Natural killer cell (primary cell): Measurements from ENCODE around the gene TNIK. TPM values are rescaled to one million over a fixed set of nuclear protein-coding genes. Genes with fewer than 3 reads are reported as not detected.

ENCODE experiments used
- ATAC-seq, 3 donors: fragments of 150-1000 bp in 2 of 3; fragments of 200-7000 bp in 1 of 3; cut with Tn5 transposase; 1 replicate in 1 of 3; 2 replicates in 2 of 3; pipeline ENCODE4 v1.10.0; 2021; ENCODE audit warnings: mild to moderate bottlenecking in 2 of 3, moderate library complexity in 2 of 3
- DNase-seq, 2 donors: peaks; one replicate each; pipeline versions ENCODE4 v3.0.0 to v3.0.0-alpha.2; 2013 to 2021; ENCODE audit warnings: mixed read lengths in 1 of 2
- H3K27ac ChIP-seq: one replicate; pipeline ENCODE4 v1.5.1; 2013; ENCODE audit warnings: mild to moderate bottlenecking, low read length
- H3K27me3 ChIP-seq: one replicate; pipeline ENCODE4 v1.6.1; 2013; ENCODE audit warnings: low read length; ENCODE audit not compliant: control insufficient read depth, insufficient read depth
- H3K36me3 ChIP-seq: one replicate; pipeline ENCODE4 v1.6.1; 2013; ENCODE audit warnings: low read length; ENCODE audit not compliant: control insufficient read depth, insufficient read depth
- H3K4me1 ChIP-seq: one replicate; pipeline ENCODE4 v1.6.1; 2013; ENCODE audit warnings: low read length; ENCODE audit not compliant: control insufficient read depth, insufficient read depth
- H3K4me3 ChIP-seq: one replicate; pipeline ENCODE4 v1.5.1; 2013; ENCODE audit warnings: low read length
- H3K9me3 ChIP-seq: one replicate; pipeline ENCODE4 v1.6.1; 2013; ENCODE audit warnings: low read length; ENCODE audit not compliant: control insufficient read depth, insufficient read depth
- H3K27ac Mint-ChIP-seq, 2 donors: one replicate each; pipeline ENCODE4 v1.8.0; 2022; ENCODE audit warnings: mild to moderate bottlenecking in 2 of 2, mixed read lengths in 2 of 2, moderate library complexity in 1 of 2
- H3K27me3 Mint-ChIP-seq, 2 donors: one replicate each; pipeline ENCODE4 v1.8.0; 2022; ENCODE audit warnings: low read depth in 2 of 2, mixed read lengths in 2 of 2
- H3K36me3 Mint-ChIP-seq: one replicate; pipeline ENCODE4 v1.8.0; 2022; ENCODE audit warnings: mixed read lengths
- H3K4me1 Mint-ChIP-seq, 2 donors: one replicate each; pipeline ENCODE4 v1.8.0; 2022; ENCODE audit warnings: mixed read lengths in 2 of 2
- H3K4me3 Mint-ChIP-seq: one replicate; pipeline ENCODE4 v1.8.0; 2022; ENCODE audit warnings: mild to moderate bottlenecking, moderate library complexity, mixed read lengths
- H3K9me3 Mint-ChIP-seq, 2 donors: one replicate each; pipeline ENCODE4 v1.8.0; 2022; ENCODE audit warnings: mixed read lengths in 2 of 2
- WGBS: methylation state at CpG from one replicate; pipeline ENCODE4 v1.1.7; 2013; ENCODE audit warnings: missing lambda C conversion rate; ENCODE audit not compliant: insufficient coverage; 5-methylcytosine and 5-hydroxymethylcytosine counted together
- intact Hi-C: fragments of 100-400 bp; cut with micrococcal nuclease; formaldehyde crosslinking; loops from one replicate; pipeline ENCODE4 v1.14.2; 2022
- total RNA-seq, 4 donors: library from RNA; stranded (reverse); fragments of 120-200 nt in 1 of 4; gene quantifications; one replicate each; pipeline versions ENCODE4 v1.2.3 to v1.2.4, GENCODE V29; 2013 to 2022
- TF ChIP-seq, protein P1 (sequence below): fragments of 200-600 bp; IDR thresholded peaks from one replicate; pipeline ENCODE4 v1.8.0; 2022; ENCODE audit warnings: antibody characterized with exemption

The TNIK gene
- total RNA-seq, 3 donors from 2014 or later (not counting 1 experiment from before 2014, with no cell fraction given), result 93.7 to 122 (median 119) TPM

DNA sequence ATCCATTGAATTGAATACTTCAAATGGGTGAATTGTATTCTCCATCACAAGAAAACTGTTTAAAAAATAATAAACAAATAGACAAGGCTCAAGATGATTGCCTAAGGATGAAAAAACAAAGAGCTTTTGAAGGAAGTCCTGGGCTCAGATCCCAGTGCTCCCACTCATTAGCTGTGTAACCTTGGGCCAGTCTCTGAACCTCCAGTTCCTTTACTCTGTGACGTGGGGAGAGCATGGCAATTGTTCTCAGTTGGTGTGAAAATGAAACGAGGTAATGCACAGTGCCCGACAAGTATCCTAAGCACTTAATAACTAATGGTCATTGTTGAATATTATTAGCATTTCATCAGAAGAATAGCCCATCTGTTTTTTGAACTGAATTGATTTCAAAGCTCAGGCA lies 40.7 kb downstream of the TNIK start:
- no peaks in the 10 kb centered on the region for H3K27me3 ChIP-seq
- TF ChIP-seq, protein P1, sequence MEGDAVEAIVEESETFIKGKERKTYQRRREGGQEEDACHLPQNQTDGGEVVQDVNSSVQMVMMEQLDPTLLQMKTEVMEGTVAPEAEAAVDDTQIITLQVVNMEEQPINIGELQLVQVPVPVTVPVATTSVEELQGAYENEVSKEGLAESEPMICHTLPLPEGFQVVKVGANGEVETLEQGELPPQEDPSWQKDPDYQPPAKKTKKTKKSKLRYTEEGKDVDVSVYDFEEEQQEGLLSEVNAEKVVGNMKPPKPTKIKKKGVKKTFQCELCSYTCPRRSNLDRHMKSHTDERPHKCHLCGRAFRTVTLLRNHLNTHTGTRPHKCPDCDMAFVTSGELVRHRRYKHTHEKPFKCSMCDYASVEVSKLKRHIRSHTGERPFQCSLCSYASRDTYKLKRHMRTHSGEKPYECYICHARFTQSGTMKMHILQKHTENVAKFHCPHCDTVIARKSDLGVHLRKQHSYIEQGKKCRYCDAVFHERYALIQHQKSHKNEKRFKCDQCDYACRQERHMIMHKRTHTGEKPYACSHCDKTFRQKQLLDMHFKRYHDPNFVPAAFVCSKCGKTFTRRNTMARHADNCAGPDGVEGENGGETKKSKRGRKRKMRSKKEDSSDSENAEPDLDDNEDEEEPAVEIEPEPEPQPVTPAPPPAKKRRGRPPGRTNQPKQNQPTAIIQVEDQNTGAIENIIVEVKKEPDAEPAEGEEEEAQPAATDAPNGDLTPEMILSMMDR, result no peak
- ATAC-seq, result peak in 1 of 3 donors; percentile 30
- Mint-ChIP-seq H3K27me3 (no peaks in the 10 kb centered on the region), H3K4me1 (peaks cover 70 to 71% of the 10 kb centered on the region in 2 donors), H3K9me3 (no peaks in the 10 kb centered on the region), H3K4me3 (no peak overlapping the region), H3K27ac (peak overlapping the region; percentile 22 to 60), H3K36me3 (no peaks in the 10 kb centered on the region)
- no peak for DNase-seq
- H3K27ac ChIP-seq, result no peak overlapping the region
- no peaks in the 10 kb centered on the region for H3K4me1 ChIP-seq
- whole genome bisulfite sequencing, result 89% methylated on average over 3 of the region's 3 CpGs
- intact Hi-C loops, result no loop called here
- H3K36me3 ChIP-seq, result no peaks in the 10 kb centered on the region
- no peak overlapping the region for H3K4me3 ChIP-seq
- no peaks in the 10 kb centered on the region for H3K9me3 ChIP-seq

DNA sequence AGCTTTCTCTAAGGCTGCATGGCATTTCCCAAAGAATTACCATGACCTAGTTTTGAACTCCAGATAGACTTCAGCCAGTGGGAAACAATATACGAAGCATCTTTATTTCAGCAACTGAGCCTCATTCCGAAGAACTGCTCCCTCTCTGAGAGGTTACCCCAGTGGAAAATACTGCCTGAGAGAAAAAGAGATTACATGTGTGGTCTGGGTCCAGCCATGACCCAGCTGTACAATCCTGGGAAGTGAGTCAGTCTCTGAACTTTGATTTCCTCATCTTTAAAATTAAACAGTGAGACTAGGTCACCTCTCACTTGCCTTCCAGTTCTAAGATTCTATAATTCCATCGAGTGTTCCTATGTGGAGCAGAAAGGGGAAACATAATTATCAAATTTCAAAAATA lies 42.4 kb downstream of the TNIK start:
- peaks cover 83 to 84% of the 10 kb centered on the region in 2 donors for H3K4me1 Mint-ChIP-seq
- DNase-seq (no peak), ATAC-seq (no peak)
- Histone ChIP-seq H3K27me3 (no peaks in the 10 kb centered on the region), H3K4me1 (no peaks in the 10 kb centered on the region), H3K36me3 (no peaks in the 10 kb centered on the region), H3K27ac (no peak overlapping the region), H3K4me3 (no peak overlapping the region), H3K9me3 (no peaks in the 10 kb centered on the region)
- no peaks in the 10 kb centered on the region for H3K27me3 Mint-ChIP-seq
- intact Hi-C loops, result no loop called here
- WGBS, result 100% methylated on average over 3 of the region's 3 CpGs
- no peak overlapping the region for H3K4me3 Mint-ChIP-seq
- peak overlapping the region in 1 of 2 donors; percentile 60 for H3K27ac Mint-ChIP-seq
- H3K9me3 Mint-ChIP-seq, result no peaks in the 10 kb centered on the region
- no peaks in the 10 kb centered on the region for H3K36me3 Mint-ChIP-seq
- TF ChIP-seq, protein P1, result no peak

DNA sequence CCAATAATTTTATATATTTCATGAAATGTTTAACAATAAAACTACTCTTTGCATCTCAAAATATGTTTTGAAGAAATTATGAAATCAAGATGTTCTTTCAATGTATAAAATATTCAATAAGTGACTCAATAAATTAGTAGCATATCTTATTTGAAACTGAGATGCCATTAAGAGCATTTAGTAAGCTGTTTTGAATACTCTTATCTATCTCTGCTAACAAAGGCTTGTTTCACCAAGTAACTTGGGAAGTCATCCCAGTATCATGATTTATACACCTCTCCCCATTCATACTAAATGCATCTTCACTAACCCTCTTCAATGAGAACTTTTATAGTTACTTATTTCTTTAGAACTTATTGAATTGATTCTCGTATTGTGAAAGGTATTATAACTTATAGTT lies 43.1 kb downstream of the TNIK start:
- Mint-ChIP-seq H3K27ac (no peak overlapping the region), H3K9me3 (no peaks in the 10 kb centered on the region), H3K27me3 (no peaks in the 10 kb centered on the region), H3K4me1 (peaks cover 88% of the 10 kb centered on the region in 2 donors), H3K4me3 (no peak overlapping the region), H3K36me3 (no peaks in the 10 kb centered on the region)
- Histone ChIP-seq H3K27me3 (no peaks in the 10 kb centered on the region), H3K4me1 (no peaks in the 10 kb centered on the region), H3K36me3 (no peaks in the 10 kb centered on the region), H3K27ac (no peak overlapping the region), H3K4me3 (no peak overlapping the region), H3K9me3 (no peaks in the 10 kb centered on the region)
- no CpG with 5 or more reads among the region's 1 CpG for WGBS
- intact Hi-C loops, result no loop called here
- ATAC-seq (no peak), DNase-seq (no peak)
- TF ChIP-seq, protein P1, result no peak

DNA sequence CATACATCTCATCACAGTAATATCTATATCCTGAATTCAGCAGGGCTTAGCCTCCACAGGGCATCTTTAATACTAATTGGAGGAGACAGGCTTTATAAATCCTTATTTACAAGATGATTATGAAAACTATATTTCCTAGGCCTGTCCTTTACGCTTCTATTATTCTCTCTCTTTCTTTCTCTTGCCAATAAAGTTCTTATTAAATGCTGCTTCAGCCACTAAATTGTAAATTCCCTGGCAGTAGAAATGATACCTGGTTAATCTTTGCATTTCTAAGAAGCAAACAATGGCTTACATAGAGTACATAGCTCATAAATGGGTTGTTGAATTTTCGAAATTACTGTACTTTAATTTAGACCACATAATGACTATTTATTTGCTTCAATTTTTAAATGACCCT lies 43.5 kb downstream of the TNIK start:
- Mint-ChIP-seq H3K27ac (peak overlapping the region in 1 of 2 donors; percentile 17), H3K4me1 (peaks cover 92% of the 10 kb centered on the region in 2 donors), H3K9me3 (no peaks in the 10 kb centered on the region), H3K36me3 (no peaks in the 10 kb centered on the region), H3K4me3 (no peak overlapping the region), H3K27me3 (no peaks in the 10 kb centered on the region)
- DNase-seq (no peak), ATAC-seq (no peak)
- Histone ChIP-seq H3K36me3 (no peaks in the 10 kb centered on the region), H3K27me3 (no peaks in the 10 kb centered on the region), H3K4me1 (no peaks in the 10 kb centered on the region), H3K4me3 (no peak overlapping the region), H3K9me3 (no peaks in the 10 kb centered on the region), H3K27ac (no peak overlapping the region)
- 100% methylated on average over 1 of the region's 2 CpGs for WGBS
- intact Hi-C loops, result no loop called here
- TF ChIP-seq, protein P1, result no peak
